ENCODE results near the gene MIEF1. TPM values are rescaled to one million over a fixed set of nuclear protein-coding genes. Genes with fewer than 3 reads are reported as not detected.

MIEF1 gene
- total and polyA plus RNA-seq, 2 experiments from 2014 or later: 13.2 to 40.1 TPM

DNA sequence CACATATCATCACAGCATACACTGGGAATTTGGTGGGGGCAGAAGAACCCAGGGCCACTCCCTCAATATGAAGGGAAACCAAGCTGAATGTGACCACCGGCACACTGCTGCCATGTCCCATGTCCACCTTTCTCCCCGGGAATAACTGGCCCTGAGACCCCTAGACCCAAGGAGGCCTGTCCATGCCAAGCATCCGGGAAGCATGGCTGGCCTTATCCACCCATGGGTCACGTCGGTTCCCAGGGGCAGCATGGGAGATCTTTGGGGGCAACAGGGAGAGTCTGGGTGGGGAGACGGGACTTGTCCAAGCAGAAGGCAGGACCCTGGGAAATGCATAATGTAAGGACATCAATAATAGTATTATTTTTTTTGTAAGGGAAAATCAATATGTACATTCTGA is 10.4 kb upstream of the MIEF1 start:
- H3F3A ChIP-seq (replicated peaks; ENCODE audit: low read depth): no peaks in the 10 kb centered on the region; the same call in 1 of the 2 replicates
- H3K27me3 ChIP-seq (ENCODE audit: insufficient read depth): no peaks in the 10 kb centered on the region
- no peaks in the 10 kb centered on the region for H3K36me3 Mint-ChIP-seq (ENCODE audit: low read depth)
- no peak overlapping the region for H3K4me2 ChIP-seq
- H3K4me1 Mint-ChIP-seq: peaks cover 10% of the 10 kb centered on the region
- DNase-seq (ENCODE audit: low spot score) (no peak), ATAC-seq (no peak)
- no peaks in the 10 kb centered on the region for H3K9me2 ChIP-seq (ENCODE audit: insufficient read depth)
- no peak for TF ChIP-seq JUNB (IDR thresholded peaks at IDR 0.05; ENCODE audit: unreplicated experiment)
- no peak for TF ChIP-seq POLR2AphosphoS5 (IDR thresholded peaks at IDR 0.05; ENCODE audit: low read depth)
- TF ChIP-seq, protein P1, sequence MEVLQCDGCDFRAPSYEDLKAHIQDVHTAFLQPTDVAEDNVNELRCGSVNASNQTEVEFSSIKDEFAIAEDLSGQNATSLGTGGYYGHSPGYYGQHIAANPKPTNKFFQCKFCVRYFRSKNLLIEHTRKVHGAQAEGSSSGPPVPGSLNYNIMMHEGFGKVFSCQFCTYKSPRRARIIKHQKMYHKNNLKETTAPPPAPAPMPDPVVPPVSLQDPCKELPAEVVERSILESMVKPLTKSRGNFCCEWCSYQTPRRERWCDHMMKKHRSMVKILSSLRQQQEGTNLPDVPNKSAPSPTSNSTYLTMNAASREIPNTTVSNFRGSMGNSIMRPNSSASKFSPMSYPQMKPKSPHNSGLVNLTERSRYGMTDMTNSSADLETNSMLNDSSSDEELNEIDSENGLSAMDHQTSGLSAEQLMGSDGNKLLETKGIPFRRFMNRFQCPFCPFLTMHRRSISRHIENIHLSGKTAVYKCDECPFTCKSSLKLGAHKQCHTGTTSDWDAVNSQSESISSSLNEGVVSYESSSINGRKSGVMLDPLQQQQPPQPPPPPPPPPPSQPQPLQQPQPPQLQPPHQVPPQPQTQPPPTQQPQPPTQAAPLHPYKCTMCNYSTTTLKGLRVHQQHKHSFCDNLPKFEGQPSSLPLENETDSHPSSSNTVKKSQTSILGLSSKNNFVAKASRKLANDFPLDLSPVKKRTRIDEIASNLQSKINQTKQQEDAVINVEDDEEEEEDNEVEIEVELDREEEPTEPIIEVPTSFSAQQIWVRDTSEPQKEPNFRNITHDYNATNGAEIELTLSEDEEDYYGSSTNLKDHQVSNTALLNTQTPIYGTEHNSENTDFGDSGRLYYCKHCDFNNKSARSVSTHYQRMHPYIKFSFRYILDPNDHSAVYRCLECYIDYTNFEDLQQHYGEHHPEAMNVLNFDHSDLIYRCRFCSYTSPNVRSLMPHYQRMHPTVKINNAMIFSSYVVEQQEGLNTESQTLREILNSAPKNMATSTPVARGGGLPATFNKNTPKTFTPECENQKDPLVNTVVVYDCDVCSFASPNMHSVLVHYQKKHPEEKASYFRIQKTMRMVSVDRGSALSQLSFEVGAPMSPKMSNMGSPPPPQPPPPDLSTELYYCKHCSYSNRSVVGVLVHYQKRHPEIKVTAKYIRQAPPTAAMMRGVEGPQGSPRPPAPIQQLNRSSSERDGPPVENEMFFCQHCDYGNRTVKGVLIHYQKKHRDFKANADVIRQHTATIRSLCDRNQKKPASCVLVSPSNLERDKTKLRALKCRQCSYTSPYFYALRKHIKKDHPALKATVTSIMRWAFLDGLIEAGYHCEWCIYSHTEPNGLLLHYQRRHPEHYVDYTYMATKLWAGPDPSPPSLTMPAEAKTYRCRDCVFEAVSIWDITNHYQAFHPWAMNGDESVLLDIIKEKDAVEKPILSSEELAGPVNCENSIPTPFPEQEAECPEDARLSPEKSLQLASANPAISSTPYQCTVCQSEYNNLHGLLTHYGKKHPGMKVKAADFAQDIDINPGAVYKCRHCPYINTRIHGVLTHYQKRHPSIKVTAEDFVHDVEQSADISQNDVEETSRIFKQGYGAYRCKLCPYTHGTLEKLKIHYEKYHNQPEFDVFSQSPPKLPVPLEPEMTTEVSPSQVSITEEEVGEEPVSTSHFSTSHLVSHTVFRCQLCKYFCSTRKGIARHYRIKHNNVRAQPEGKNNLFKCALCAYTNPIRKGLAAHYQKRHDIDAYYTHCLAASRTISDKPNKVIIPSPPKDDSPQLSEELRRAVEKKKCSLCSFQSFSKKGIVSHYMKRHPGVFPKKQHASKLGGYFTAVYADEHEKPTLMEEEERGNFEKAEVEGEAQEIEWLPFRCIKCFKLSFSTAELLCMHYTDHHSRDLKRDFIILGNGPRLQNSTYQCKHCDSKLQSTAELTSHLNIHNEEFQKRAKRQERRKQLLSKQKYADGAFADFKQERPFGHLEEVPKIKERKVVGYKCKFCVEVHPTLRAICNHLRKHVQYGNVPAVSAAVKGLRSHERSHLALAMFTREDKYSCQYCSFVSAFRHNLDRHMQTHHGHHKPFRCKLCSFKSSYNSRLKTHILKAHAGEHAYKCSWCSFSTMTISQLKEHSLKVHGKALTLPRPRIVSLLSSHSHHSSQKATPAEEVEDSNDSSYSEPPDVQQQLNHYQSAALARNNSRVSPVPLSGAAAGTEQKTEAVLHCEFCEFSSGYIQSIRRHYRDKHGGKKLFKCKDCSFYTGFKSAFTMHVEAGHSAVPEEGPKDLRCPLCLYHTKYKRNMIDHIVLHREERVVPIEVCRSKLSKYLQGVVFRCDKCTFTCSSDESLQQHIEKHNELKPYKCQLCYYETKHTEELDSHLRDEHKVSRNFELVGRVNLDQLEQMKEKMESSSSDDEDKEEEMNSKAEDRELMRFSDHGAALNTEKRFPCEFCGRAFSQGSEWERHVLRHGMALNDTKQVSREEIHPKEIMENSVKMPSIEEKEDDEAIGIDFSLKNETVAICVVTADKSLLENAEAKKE (CRISPR knock-in tag; IDR thresholded peaks at IDR 0.05): no peak
- no peak for TF ChIP-seq ZNF331 (CRISPR knock-in tag; IDR thresholded peaks at IDR 0.05; ENCODE audit: low read depth)
- no peak for TF ChIP-seq EZH2 (IDR thresholded peaks at IDR 0.05; ENCODE audit: low read depth, unreplicated experiment)
- peaks cover 3% of the 10 kb centered on the region; the same call in 1 of the 2 replicates for H4K20me1 ChIP-seq (replicated peaks; ENCODE audit: insufficient read depth)
- peaks cover 11% of the 10 kb centered on the region for H3K27me3 Mint-ChIP-seq (ENCODE audit: insufficient read depth, low read depth, poor library complexity)
- no peaks in the 10 kb centered on the region for H3K4me1 ChIP-seq (ENCODE audit: insufficient read depth)
- H3K27ac Mint-ChIP-seq: no peak overlapping the region
- H3K27ac ChIP-seq (ENCODE audit: low read depth): no peak overlapping the region
- H3K79me2 ChIP-seq (replicated peaks; ENCODE audit: insufficient read depth): no peaks in the 10 kb centered on the region
- no peaks in the 10 kb centered on the region for H3K36me3 ChIP-seq (ENCODE audit: insufficient read depth)
- no peak overlapping the region for H3K4me3 ChIP-seq
- H3K4me3 Mint-ChIP-seq: no peak overlapping the region; the same call in 2 of the 3 replicates
- no peak overlapping the region for H2AFZ ChIP-seq
- no peaks in the 10 kb centered on the region; the same call in 2 of the 3 replicates for H3K9me3 Mint-ChIP-seq

DNA sequence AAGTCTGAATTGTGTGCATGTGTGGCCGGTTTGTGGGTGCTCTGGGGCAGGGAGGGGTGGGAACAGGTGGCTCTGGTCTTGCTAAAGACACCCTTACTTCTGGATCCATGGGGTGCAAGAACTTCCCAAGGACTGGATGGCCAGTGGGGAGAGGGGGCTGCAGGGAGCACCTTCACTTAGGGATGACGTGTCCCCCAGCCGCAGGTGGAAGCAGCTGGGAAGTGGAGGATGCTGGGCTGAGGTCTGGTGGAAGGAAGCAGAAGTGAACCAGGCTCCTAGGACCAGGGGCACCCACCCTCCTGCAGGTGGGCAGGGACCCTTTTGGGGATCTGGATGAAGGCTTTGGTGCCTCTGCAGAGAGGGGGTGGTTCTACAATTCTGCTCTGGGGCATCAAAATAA is 9.9 kb upstream of the MIEF1 start:
- no peak overlapping the region for H2AFZ ChIP-seq
- Mint-ChIP-seq H3K4me1 (peaks cover 10% of the 10 kb centered on the region), H3K4me3 (no peak overlapping the region; the same call in 2 of the 3 replicates), H3K27ac (no peak overlapping the region), H3K9me3 (no peaks in the 10 kb centered on the region; the same call in 2 of the 3 replicates), H3K27me3 (ENCODE audit: insufficient read depth, low read depth, poor library complexity) (peaks cover 13% of the 10 kb centered on the region), H3K36me3 (ENCODE audit: low read depth) (no peaks in the 10 kb centered on the region)
- no peak overlapping the region for H3K4me3 ChIP-seq
- no peaks in the 10 kb centered on the region for H3K79me2 ChIP-seq (replicated peaks; ENCODE audit: insufficient read depth)
- H4K20me1 ChIP-seq (replicated peaks; ENCODE audit: insufficient read depth): 0 out of 2 replicates have a peak, but pooled peaks cover 3% of the 10 kb centered on the region
- 0 out of 2 replicates have a peak, but pooled peaks cover under 1% of the 10 kb centered on the region for H3K27me3 ChIP-seq (ENCODE audit: insufficient read depth)
- H3K4me1 ChIP-seq (ENCODE audit: insufficient read depth): no peaks in the 10 kb centered on the region
- no peaks in the 10 kb centered on the region for H3K9me2 ChIP-seq (ENCODE audit: insufficient read depth)
- H3K4me2 ChIP-seq: no peak overlapping the region
- no peaks in the 10 kb centered on the region for H3K36me3 ChIP-seq (ENCODE audit: insufficient read depth)
- H3K27ac ChIP-seq (ENCODE audit: low read depth): no peak overlapping the region
- no peaks in the 10 kb centered on the region; the same call in 1 of the 2 replicates for H3F3A ChIP-seq (replicated peaks; ENCODE audit: low read depth)
- no peak for DNase-seq (ENCODE audit: low spot score)
- no peak for ATAC-seq
- TF ChIP-seq ZNF331 (CRISPR knock-in tag; IDR thresholded peaks at IDR 0.05; ENCODE audit: low read depth) (no peak), ZNF114 (CRISPR knock-in tag; IDR thresholded peaks at IDR 0.05) (no peak)
- TF ChIP-seq, protein P2, sequence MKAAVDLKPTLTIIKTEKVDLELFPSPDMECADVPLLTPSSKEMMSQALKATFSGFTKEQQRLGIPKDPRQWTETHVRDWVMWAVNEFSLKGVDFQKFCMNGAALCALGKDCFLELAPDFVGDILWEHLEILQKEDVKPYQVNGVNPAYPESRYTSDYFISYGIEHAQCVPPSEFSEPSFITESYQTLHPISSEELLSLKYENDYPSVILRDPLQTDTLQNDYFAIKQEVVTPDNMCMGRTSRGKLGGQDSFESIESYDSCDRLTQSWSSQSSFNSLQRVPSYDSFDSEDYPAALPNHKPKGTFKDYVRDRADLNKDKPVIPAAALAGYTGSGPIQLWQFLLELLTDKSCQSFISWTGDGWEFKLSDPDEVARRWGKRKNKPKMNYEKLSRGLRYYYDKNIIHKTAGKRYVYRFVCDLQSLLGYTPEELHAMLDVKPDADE (IDR thresholded peaks at IDR 0.05): no peak

Measured in GM23338 (cell line).